Stimulated activated naive CD4-positive, alpha-beta T cell (primary cell): ENCODE data around the gene API5.
"Not testable (repeated sequence)": the region's sequence is repeated elsewhere in the genome, so short reads cannot be mapped to it uniquely, and the experiment has no call there.

ENCODE experiments used
- DNase-seq, 6 experiments: peaks; one replicate each; lab custom pipeline; 2025; lab: John Stamatoyannopoulos, UW

API5 gene

GRCh38 chr11:43311791-43312607, at the start of gene API5:
TSS of gene API5 (plus strand) at chr11:43311996. CDS start at chr11:43312128, 132 bp downstream.
- peak; percentile 84 to 94 (median 88) for DNase-seq

GRCh38 chr11:43267856-43268580, 43.8 kb upstream of the API5 start:
- DNase-seq, result no peak

GRCh38 chr11:43268786-43269185, 43.0 kb upstream of the API5 start:
- DNase-seq, result no peak

GRCh38 chr11:43269254-43269918, 42.4 kb upstream of the API5 start:
- no peak for DNase-seq

GRCh38 chr11:43270468-43270867, 41.3 kb upstream of the API5 start:
- DNase-seq, result no peak

GRCh38 chr11:43278193-43278956, 33.4 kb upstream of the API5 start:
- no peak for DNase-seq

GRCh38 chr11:43282607-43283440, 29.0 kb upstream of the API5 start:
- peak in 4 of 6 experiments; percentile 1 to 13 (median 6) for DNase-seq

GRCh38 chr11:43285826-43286225, 26.0 kb upstream of the API5 start:
- no peak for DNase-seq

GRCh38 chr11:43289368-43289767, 22.4 kb upstream of the API5 start:
- no peak for DNase-seq

GRCh38 chr11:43298397-43298796, 13.4 kb upstream of the API5 start:
- no peak for DNase-seq

GRCh38 chr11:43315966-43316365, 4.2 kb downstream of the API5 start:
- DNase-seq, result no peak

- DNase-seq, result no peak
These were observed 4.7 kb downstream of the API5 start for GRCh38 chr11:43316451-43316850.

GRCh38 chr11:43327987-43328386, 16.2 kb downstream of the API5 start:
- DNase-seq, result no peak

- no peak for DNase-seq
These were observed 16.7 kb downstream of the API5 start for GRCh38 chr11:43328482-43328881.

- no peak for DNase-seq
These were observed 29.4 kb downstream of the API5 start for GRCh38 chr11:43341159-43341558.

GRCh38 chr11:43351426-43351825, 39.6 kb downstream of the API5 start:
- not testable (repeated sequence) for DNase-seq

- DNase-seq, result no peak
These were observed 42.5 kb downstream of the API5 start for GRCh38 chr11:43354311-43354710.

GRCh38 chr11:43356336-43356735, 44.5 kb downstream of the API5 start:
- no peak for DNase-seq

GRCh38 chr11:43358279-43358800, 46.5 kb downstream of the API5 start:
- no peak for DNase-seq

GRCh38 chr11:43358801-43359421, 47.1 kb downstream of the API5 start, which contains the start of gene TTC17:
TSS of gene TTC17 (plus strand) at chr11:43358920. CDS start at chr11:43358955, 35 bp downstream.
- peak; percentile 83 to 90 (median 88) for DNase-seq
